Thymus (tissue), 11 donors: Measurements from ENCODE around the gene JARID2. TPM values are rescaled to one million over a fixed set of nuclear protein-coding genes. Genes with fewer than 3 reads are reported as not detected.
A peak's percentile ranks its signal among the peaks of the same experiment; 100 is the strongest.

ENCODE experiments used
- DNase-seq, 9 donors: peaks; one replicate each; pipeline ENCODE4 v3.0.0-alpha.2; 2013; ENCODE audit warnings: low spot score in 9 of 9, low read depth in 6 of 9, missing footprints in 1 of 9
- H3K27ac ChIP-seq, 2 donors: one replicate each; pipeline ENCODE4 v1.5.1; 2013; ENCODE audit warnings: control low read depth in 1 of 2, low read depth in 1 of 2, low read length in 1 of 2, mild to moderate bottlenecking in 1 of 2, moderate library complexity in 1 of 2
- H3K27me3 ChIP-seq, 2 donors: one replicate each; pipeline ENCODE4 v1.5.1; 2013; ENCODE audit warnings: low read length in 1 of 2; ENCODE audit not compliant: control insufficient read depth in 2 of 2, insufficient read depth in 1 of 2
- H3K36me3 ChIP-seq, 2 donors: one replicate each; pipeline ENCODE4 v1.5.1; 2013; ENCODE audit warnings: low read length in 1 of 2, mild to moderate bottlenecking in 1 of 2, moderate library complexity in 1 of 2; ENCODE audit not compliant: control insufficient read depth in 2 of 2, insufficient read depth in 2 of 2
- H3K4me1 ChIP-seq, 2 donors: one replicate each; pipeline ENCODE4 v1.5.1; 2013; ENCODE audit warnings: low read length in 2 of 2; ENCODE audit not compliant: control insufficient read depth in 2 of 2, insufficient read depth in 2 of 2
- H3K4me3 ChIP-seq, 2 donors: one replicate each; pipeline ENCODE4 v1.5.1; 2013; ENCODE audit warnings: low read length in 2 of 2, control low read depth in 1 of 2, mild to moderate bottlenecking in 1 of 2
- H3K9me3 ChIP-seq, 2 donors: one replicate each; pipeline ENCODE4 v1.5.1; 2013; ENCODE audit warnings: low read length in 1 of 2, mild to moderate bottlenecking in 1 of 2; ENCODE audit not compliant: control insufficient read depth in 2 of 2, insufficient read depth in 1 of 2
- WGBS: extraction: QIAGEN DNeasy Blood & Tissue Kit; methylation state at CpG from one replicate; pipeline ENCODE4 v1.1.7; 2013; 5-methylcytosine and 5-hydroxymethylcytosine counted together
- polyA plus RNA-seq: library from polyadenylated mRNA; stranded (reverse); fragments of 200-250 nt; gene quantifications from one replicate; pipeline ENCODE4 v1.2.3, GENCODE V29; 2013
- total RNA-seq: library from RNA; stranded (reverse); fragments of 120-200 nt; gene quantifications from one replicate; pipeline ENCODE4 v1.2.4, GENCODE V29; 2013
- donor health status: healthy.

JARID2 gene
- total and polyA plus RNA-seq, 2 donors: 15.8 to 20.9 TPM

GRCh38 chr6:15392182-15392581 is 146.3 kb downstream of the JARID2 start:
- Histone ChIP-seq H3K27ac (no peak overlapping the region), H3K4me3 (no peak overlapping the region), H3K4me1 (peaks cover 23 to 29% of the 10 kb centered on the region in 2 donors), H3K36me3 (peaks cover 4 to 6% of the 10 kb centered on the region in 2 donors), H3K9me3 (peaks cover 0 to 3% of the 10 kb centered on the region in 2 donors), H3K27me3 (no peaks in the 10 kb centered on the region)
- DNase-seq: no peak
- 82% methylated on average over 6 of the region's 6 CpGs for WGBS

DNA sequence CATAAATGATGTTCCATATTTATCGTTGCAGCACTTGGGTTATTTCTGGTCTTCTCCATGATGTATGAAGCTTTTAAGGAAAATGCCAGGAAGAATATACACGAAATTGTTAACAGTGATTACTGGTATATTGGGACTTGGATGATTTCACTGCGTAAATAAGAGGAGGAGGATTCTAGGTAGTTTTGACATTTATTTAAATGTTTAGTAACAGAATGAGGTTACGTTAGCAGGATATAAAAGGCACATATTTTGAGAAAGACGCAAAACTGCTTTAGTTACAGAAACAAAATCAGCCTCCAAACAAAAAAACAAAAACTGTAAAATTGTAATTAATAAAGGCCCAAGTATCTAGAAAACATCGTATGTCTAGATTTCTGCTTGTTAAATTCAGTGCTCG is 147.7 kb downstream of the JARID2 start:
- peaks cover 19 to 28% of the 10 kb centered on the region in 2 donors for H3K4me1 ChIP-seq
- no peak overlapping the region for H3K4me3 ChIP-seq
- no peak overlapping the region for H3K27ac ChIP-seq
- peaks cover 4 to 6% of the 10 kb centered on the region in 2 donors for H3K36me3 ChIP-seq
- 98% methylated on average over 7 of the region's 7 CpGs for WGBS
- DNase-seq: no peak
- peaks cover 0 to 3% of the 10 kb centered on the region in 2 donors for H3K9me3 ChIP-seq
- no peaks in the 10 kb centered on the region for H3K27me3 ChIP-seq

DNA sequence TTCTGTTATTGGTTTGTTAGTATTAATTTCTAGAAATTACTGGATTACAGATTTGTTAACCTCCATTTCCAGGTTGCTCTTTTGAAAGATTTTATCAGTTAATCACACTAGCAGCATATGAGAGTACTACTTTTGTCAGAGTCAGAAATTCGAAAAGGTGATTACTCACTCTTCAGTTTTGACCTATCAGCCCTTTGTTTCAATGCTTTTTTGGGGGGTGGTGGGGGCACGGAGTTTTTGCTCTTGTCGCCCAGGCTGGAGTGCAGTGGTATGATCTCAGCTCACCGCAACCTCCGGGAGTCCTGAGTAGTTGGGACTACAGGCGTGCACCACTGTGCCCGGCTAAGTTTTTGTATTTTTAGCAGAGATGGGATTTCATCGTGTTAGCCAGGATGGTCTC is 149.2 kb downstream of the JARID2 start:
- Histone ChIP-seq H3K4me3 (no peak overlapping the region), H3K4me1 (peaks cover 9 to 26% of the 10 kb centered on the region in 2 donors), H3K27ac (no peak overlapping the region), H3K27me3 (no peaks in the 10 kb centered on the region), H3K9me3 (peaks cover 0 to 3% of the 10 kb centered on the region in 2 donors), H3K36me3 (peaks cover 4 to 6% of the 10 kb centered on the region in 2 donors)
- no peak for DNase-seq
- WGBS: 93% methylated on average over 8 of the region's 8 CpGs

GRCh38 chr6:15396808-15397207 is 150.9 kb downstream of the JARID2 start:
- 97% methylated on average over 3 of the region's 3 CpGs for WGBS
- DNase-seq: no peak
- Histone ChIP-seq H3K27ac (no peak overlapping the region), H3K4me3 (no peak overlapping the region), H3K36me3 (no peaks in the 10 kb centered on the region), H3K4me1 (peaks cover 10 to 27% of the 10 kb centered on the region in 2 donors), H3K27me3 (no peaks in the 10 kb centered on the region), H3K9me3 (peaks cover 0 to 3% of the 10 kb centered on the region in 2 donors)

GRCh38 chr6:15398633-15399275 is 152.9 kb downstream of the JARID2 start:
- H3K9me3 ChIP-seq: peaks cover 0 to 3% of the 10 kb centered on the region in 2 donors
- no peaks in the 10 kb centered on the region for H3K36me3 ChIP-seq
- H3K27ac ChIP-seq: no peak overlapping the region
- DNase-seq: no peak
- peaks cover 14 to 45% of the 10 kb centered on the region in 2 donors for H3K4me1 ChIP-seq
- H3K4me3 ChIP-seq: no peak overlapping the region
- no peaks in the 10 kb centered on the region for H3K27me3 ChIP-seq
- 39% methylated on average over 8 of the region's 8 CpGs for WGBS

- DNase-seq: no peak
- Histone ChIP-seq H3K9me3 (no peaks in the 10 kb centered on the region), H3K27me3 (no peaks in the 10 kb centered on the region), H3K36me3 (no peaks in the 10 kb centered on the region), H3K4me1 (peaks cover 23 to 53% of the 10 kb centered on the region in 2 donors), H3K27ac (no peak overlapping the region), H3K4me3 (no peak overlapping the region)
- 53% methylated on average over 9 of the region's 9 CpGs for WGBS
Observed at GRCh38 chr6:15399641-15400470, 154.0 kb downstream of the JARID2 start.

GRCh38 chr6:15400572-15401004 is 154.7 kb downstream of the JARID2 start:
- peak overlapping the region; percentile 35 to 36 for H3K27ac ChIP-seq
- H3K36me3 ChIP-seq: no peaks in the 10 kb centered on the region

GRCh38 chr6:15401120-15401519 is 155.3 kb downstream of the JARID2 start:
- H3K4me1 ChIP-seq: peaks cover 23 to 59% of the 10 kb centered on the region in 2 donors
- no peaks in the 10 kb centered on the region for H3K27me3 ChIP-seq
- H3K9me3 ChIP-seq: no peaks in the 10 kb centered on the region
- no peaks in the 10 kb centered on the region for H3K36me3 ChIP-seq
- 98% methylated on average over 1 of the region's 1 CpG for WGBS
- H3K27ac ChIP-seq: no peak overlapping the region
- DNase-seq: no peak
- no peak overlapping the region for H3K4me3 ChIP-seq

More at GRCh38 chr6:15400572-15401004, 154.7 kb downstream of the JARID2 start:
- Histone ChIP-seq H3K9me3 (no peaks in the 10 kb centered on the region), H3K4me3 (peak overlapping the region; percentile 3 to 14), H3K27me3 (no peaks in the 10 kb centered on the region), H3K4me1 (peaks cover 23 to 59% of the 10 kb centered on the region in 2 donors)
- WGBS: 22% methylated on average over 14 of the region's 14 CpGs
- DNase-seq: peak in 3 of 9 donors; percentile 51 to 75 (median 57)

GRCh38 chr6:15401769-15402250 is 155.9 kb downstream of the JARID2 start:
- peaks cover 23 to 59% of the 10 kb centered on the region in 2 donors for H3K4me1 ChIP-seq
- WGBS: over 99% methylated on average over 2 of the region's 2 CpGs
- no peaks in the 10 kb centered on the region for H3K9me3 ChIP-seq
- DNase-seq: no peak
- H3K4me3 ChIP-seq: no peak overlapping the region
- no peaks in the 10 kb centered on the region for H3K27me3 ChIP-seq
- H3K27ac ChIP-seq: no peak overlapping the region
- no peaks in the 10 kb centered on the region for H3K36me3 ChIP-seq
